Stimulated activated naive B cell treated with anti-CD40 and anti-IgM and Interleukin-4, amounts not matched to agents 10 μg/mL and 1 μg/mL and 100 μg/mL, for 72 hours (primary cell): ENCODE data around the gene CNTNAP5.

Experiments
- ATAC-seq, 2 donors: fragments of 150-1000 bp; cut with Tn5 transposase; replicated peaks; 2 replicates each; pipeline ENCODE4 v1.10.0; 2021; ENCODE audit warnings: moderate library complexity in 1 of 2
- DNase-seq: peaks from one replicate; pipeline ENCODE4 v3.0.0; 2021
- H3K27ac Mint-ChIP-seq: one replicate; pipeline ENCODE4 v1.8.0; 2022; ENCODE audit warnings: mild to moderate bottlenecking, mixed read lengths
- H3K27me3 Mint-ChIP-seq, 2 donors: one replicate each; pipeline ENCODE4 v1.8.0; 2022; ENCODE audit warnings: mixed read lengths in 2 of 2
- H3K36me3 Mint-ChIP-seq, 2 donors: one replicate each; pipeline ENCODE4 v1.8.0; 2022; ENCODE audit warnings: mixed read lengths in 2 of 2, mild to moderate bottlenecking in 1 of 2
- H3K4me1 Mint-ChIP-seq, 2 donors: one replicate each; pipeline ENCODE4 v1.8.0; 2022; ENCODE audit warnings: mixed read lengths in 2 of 2, mild to moderate bottlenecking in 1 of 2
- H3K4me3 Mint-ChIP-seq, 2 donors: one replicate each; pipeline ENCODE4 v1.8.0; 2022; ENCODE audit warnings: mild to moderate bottlenecking in 2 of 2, mixed read lengths in 2 of 2, moderate library complexity in 1 of 2
- H3K9me3 Mint-ChIP-seq, 2 donors: one replicate each; pipeline ENCODE4 v1.8.0; 2022; ENCODE audit warnings: mixed read lengths in 2 of 2, mild to moderate bottlenecking in 1 of 2

Gene CNTNAP5

GRCh38 chr2:124039762-124040291 is 14.7 kb downstream of the CNTNAP5 start:
- Mint-ChIP-seq H3K27me3 (no peaks in the 10 kb centered on the region), H3K36me3 (no peaks in the 10 kb centered on the region), H3K27ac (no peak overlapping the region), H3K4me1 (no peaks in the 10 kb centered on the region), H3K9me3 (peaks cover 0 to 3% of the 10 kb centered on the region in 2 donors), H3K4me3 (no peak overlapping the region)
- ATAC-seq (no peak), DNase-seq (no peak)

DNA sequence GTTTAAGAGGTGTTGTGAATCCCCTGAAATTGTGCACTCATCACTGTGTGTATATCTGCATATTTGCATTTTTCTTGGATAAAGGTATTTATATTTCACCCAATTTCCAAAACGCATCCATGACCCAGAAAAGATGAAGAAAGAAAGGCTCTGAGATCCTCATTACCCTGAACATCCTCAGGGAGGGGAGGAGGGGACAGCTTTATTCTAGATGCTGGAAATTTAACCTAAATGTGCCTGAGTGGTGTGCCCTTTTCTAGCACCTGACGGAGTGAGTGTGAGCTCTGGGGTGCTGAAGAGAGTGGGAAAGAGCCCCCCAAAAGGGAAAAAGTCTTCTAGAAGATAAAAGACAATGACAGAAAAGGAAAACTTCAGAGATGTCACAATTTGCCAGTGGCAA is 20.8 kb downstream of the CNTNAP5 start:
- Mint-ChIP-seq H3K27me3 (no peaks in the 10 kb centered on the region), H3K27ac (no peak overlapping the region), H3K4me1 (no peaks in the 10 kb centered on the region), H3K36me3 (no peaks in the 10 kb centered on the region), H3K9me3 (peaks cover 0 to 2% of the 10 kb centered on the region in 2 donors), H3K4me3 (no peak overlapping the region)
- DNase-seq (no peak), ATAC-seq (no peak)

DNA sequence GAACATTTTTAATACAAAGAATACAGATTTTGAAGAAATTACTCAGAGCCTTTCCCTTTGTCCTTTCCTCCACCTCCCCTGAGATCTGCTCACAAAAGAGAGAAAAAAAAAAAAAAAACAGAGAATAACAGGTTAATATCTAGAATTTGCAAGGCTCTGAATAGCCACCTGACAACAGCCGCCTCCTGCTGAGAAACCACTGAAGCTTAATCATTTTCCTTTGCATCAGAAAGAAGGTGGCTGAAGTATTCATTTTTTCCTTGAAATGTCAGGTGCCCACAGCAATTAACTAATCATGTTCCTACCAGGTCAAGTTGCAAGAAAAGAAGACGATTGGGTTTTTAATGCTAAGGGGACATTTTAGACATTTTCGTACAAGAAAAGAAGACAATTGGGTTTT is 21.2 kb downstream of the CNTNAP5 start:
- DNase-seq: no peak
- Mint-ChIP-seq H3K4me3 (no peak overlapping the region), H3K27me3 (no peaks in the 10 kb centered on the region), H3K36me3 (no peaks in the 10 kb centered on the region), H3K27ac (no peak overlapping the region), H3K4me1 (no peaks in the 10 kb centered on the region), H3K9me3 (peaks cover 0 to 2% of the 10 kb centered on the region in 2 donors)
- no peak for ATAC-seq

GRCh38 chr2:124048102-124048501 is 23.0 kb downstream of the CNTNAP5 start:
- ATAC-seq: no peak
- no peak overlapping the region for H3K27ac Mint-ChIP-seq
- H3K27me3 Mint-ChIP-seq: no peaks in the 10 kb centered on the region
- H3K4me1 Mint-ChIP-seq: no peaks in the 10 kb centered on the region
- DNase-seq: no peak
- no peaks in the 10 kb centered on the region for H3K36me3 Mint-ChIP-seq
- H3K9me3 Mint-ChIP-seq: peaks cover 0 to 2% of the 10 kb centered on the region in 2 donors
- no peak overlapping the region for H3K4me3 Mint-ChIP-seq

DNA sequence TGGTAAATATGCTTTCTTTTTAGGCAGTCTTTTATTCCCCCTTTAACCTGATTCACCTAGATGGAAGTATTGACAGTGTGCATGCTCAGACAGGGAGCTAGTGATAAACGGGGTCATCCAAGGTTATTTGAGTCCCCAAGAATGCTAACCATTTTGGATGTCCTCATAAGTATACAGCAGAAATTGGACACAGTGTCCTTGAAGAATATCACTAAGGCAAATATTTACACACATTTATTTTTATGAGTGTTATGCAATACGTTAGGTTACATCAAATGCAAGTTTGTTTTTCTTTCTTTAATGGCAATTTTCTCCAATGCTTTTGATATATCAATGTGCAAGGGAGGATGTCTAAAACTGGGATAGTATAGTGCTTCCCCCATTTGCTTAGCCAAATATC is 23.6 kb downstream of the CNTNAP5 start:
- no peak overlapping the region for H3K27ac Mint-ChIP-seq
- H3K27me3 Mint-ChIP-seq: no peaks in the 10 kb centered on the region
- ATAC-seq (no peak), DNase-seq (no peak)
- no peak overlapping the region for H3K4me3 Mint-ChIP-seq
- H3K4me1 Mint-ChIP-seq: no peaks in the 10 kb centered on the region
- no peaks in the 10 kb centered on the region for H3K36me3 Mint-ChIP-seq
- H3K9me3 Mint-ChIP-seq: peaks cover 0 to 2% of the 10 kb centered on the region in 2 donors

- H3K36me3 Mint-ChIP-seq: no peaks in the 10 kb centered on the region
- DNase-seq: no peak
- peaks cover 0 to 2% of the 10 kb centered on the region in 2 donors for H3K9me3 Mint-ChIP-seq
- H3K4me1 Mint-ChIP-seq: no peaks in the 10 kb centered on the region
- no peaks in the 10 kb centered on the region for H3K27me3 Mint-ChIP-seq
- ATAC-seq: no peak
- H3K27ac Mint-ChIP-seq: no peak overlapping the region
- no peak overlapping the region for H3K4me3 Mint-ChIP-seq
Measured at GRCh38 chr2:124049136-124049535, 24.0 kb downstream of the CNTNAP5 start.

- Mint-ChIP-seq H3K4me1 (no peaks in the 10 kb centered on the region), H3K27me3 (no peaks in the 10 kb centered on the region), H3K4me3 (no peak overlapping the region), H3K27ac (no peak overlapping the region), H3K9me3 (peaks cover 2 to 6% of the 10 kb centered on the region in 2 donors), H3K36me3 (no peaks in the 10 kb centered on the region)
- DNase-seq: no peak
- ATAC-seq: no peak
Measured at GRCh38 chr2:124050833-124051497, 25.9 kb downstream of the CNTNAP5 start.

- Mint-ChIP-seq H3K36me3 (no peaks in the 10 kb centered on the region), H3K9me3 (peaks cover 0 to 7% of the 10 kb centered on the region in 2 donors)
Measured at GRCh38 chr2:124053796-124054195, 28.7 kb downstream of the CNTNAP5 start.

DNA sequence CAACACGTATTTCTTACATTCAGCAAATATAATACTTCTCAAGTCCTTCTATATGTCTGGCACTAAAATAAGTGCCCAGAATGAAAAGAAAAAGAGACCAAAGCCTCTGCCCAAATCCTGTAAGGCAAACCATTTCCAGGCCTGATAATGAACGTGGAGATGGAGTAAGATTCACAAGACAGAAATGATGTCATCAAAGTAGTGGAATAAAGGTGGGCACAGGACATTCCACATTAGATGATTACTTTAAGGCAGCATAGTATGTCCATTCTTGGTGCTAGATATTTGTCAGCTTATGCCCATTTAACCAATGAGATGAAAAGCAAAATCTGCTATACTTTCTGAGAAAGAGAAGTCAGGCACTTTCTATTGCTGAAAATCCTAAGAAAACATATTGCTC is 38.5 kb downstream of the CNTNAP5 start:
- H3K27me3 Mint-ChIP-seq: no peaks in the 10 kb centered on the region
- H3K4me1 Mint-ChIP-seq: no peaks in the 10 kb centered on the region
- H3K9me3 Mint-ChIP-seq: peaks cover 0 to 2% of the 10 kb centered on the region in 2 donors
- no peaks in the 10 kb centered on the region for H3K36me3 Mint-ChIP-seq
- no peak for ATAC-seq
- DNase-seq: no peak
- no peak overlapping the region for H3K27ac Mint-ChIP-seq
- no peak overlapping the region for H3K4me3 Mint-ChIP-seq

More at GRCh38 chr2:124053796-124054195, 28.7 kb downstream of the CNTNAP5 start:
- Mint-ChIP-seq H3K4me1 (no peaks in the 10 kb centered on the region), H3K27ac (no peak overlapping the region), H3K27me3 (no peaks in the 10 kb centered on the region), H3K4me3 (no peak overlapping the region)
- no peak for DNase-seq
- no peak for ATAC-seq

- H3K27me3 Mint-ChIP-seq: no peaks in the 10 kb centered on the region
- H3K27ac Mint-ChIP-seq: no peak overlapping the region
- H3K4me3 Mint-ChIP-seq: no peak overlapping the region
- peaks cover 2 to 4% of the 10 kb centered on the region in 2 donors for H3K9me3 Mint-ChIP-seq
- DNase-seq (no peak), ATAC-seq (no peak)
- no peaks in the 10 kb centered on the region for H3K36me3 Mint-ChIP-seq
- no peaks in the 10 kb centered on the region for H3K4me1 Mint-ChIP-seq
Measured at GRCh38 chr2:124065636-124066035, 40.5 kb downstream of the CNTNAP5 start.

- H3K4me1 Mint-ChIP-seq: no peaks in the 10 kb centered on the region
- ATAC-seq (no peak), DNase-seq (no peak)
- no peaks in the 10 kb centered on the region for H3K27me3 Mint-ChIP-seq
- H3K27ac Mint-ChIP-seq: no peak overlapping the region
- H3K9me3 Mint-ChIP-seq: peaks cover 2 to 4% of the 10 kb centered on the region in 2 donors
- no peak overlapping the region for H3K4me3 Mint-ChIP-seq
- no peaks in the 10 kb centered on the region for H3K36me3 Mint-ChIP-seq
Measured at GRCh38 chr2:124066776-124067175, 41.7 kb downstream of the CNTNAP5 start.

DNA sequence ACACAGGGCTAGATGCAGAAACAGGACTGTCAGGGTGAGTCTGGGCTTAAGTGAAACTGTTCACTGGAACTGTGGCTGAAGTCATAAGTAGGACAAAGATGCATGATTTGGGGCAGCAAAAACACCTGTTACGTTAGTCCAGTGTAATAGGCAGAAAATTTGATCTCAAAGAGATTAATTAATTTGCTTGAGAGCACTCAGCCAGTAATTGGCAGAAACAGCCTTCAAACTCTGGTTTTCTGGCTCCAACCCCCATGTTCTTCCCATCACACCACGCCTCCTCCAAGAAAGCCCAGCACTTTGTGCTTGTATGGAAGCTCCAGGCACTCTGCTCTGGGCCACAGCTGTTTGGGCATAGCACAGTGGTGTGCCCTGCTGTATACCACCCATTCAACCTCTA is 54.0 kb downstream of the CNTNAP5 start:
- DNase-seq: no peak
- H3K36me3 Mint-ChIP-seq: no peaks in the 10 kb centered on the region
- H3K4me3 Mint-ChIP-seq: no peak overlapping the region
- no peak for ATAC-seq
- H3K27me3 Mint-ChIP-seq: no peaks in the 10 kb centered on the region
- H3K4me1 Mint-ChIP-seq: no peaks in the 10 kb centered on the region
- no peaks in the 10 kb centered on the region for H3K9me3 Mint-ChIP-seq
- no peak overlapping the region for H3K27ac Mint-ChIP-seq

DNA sequence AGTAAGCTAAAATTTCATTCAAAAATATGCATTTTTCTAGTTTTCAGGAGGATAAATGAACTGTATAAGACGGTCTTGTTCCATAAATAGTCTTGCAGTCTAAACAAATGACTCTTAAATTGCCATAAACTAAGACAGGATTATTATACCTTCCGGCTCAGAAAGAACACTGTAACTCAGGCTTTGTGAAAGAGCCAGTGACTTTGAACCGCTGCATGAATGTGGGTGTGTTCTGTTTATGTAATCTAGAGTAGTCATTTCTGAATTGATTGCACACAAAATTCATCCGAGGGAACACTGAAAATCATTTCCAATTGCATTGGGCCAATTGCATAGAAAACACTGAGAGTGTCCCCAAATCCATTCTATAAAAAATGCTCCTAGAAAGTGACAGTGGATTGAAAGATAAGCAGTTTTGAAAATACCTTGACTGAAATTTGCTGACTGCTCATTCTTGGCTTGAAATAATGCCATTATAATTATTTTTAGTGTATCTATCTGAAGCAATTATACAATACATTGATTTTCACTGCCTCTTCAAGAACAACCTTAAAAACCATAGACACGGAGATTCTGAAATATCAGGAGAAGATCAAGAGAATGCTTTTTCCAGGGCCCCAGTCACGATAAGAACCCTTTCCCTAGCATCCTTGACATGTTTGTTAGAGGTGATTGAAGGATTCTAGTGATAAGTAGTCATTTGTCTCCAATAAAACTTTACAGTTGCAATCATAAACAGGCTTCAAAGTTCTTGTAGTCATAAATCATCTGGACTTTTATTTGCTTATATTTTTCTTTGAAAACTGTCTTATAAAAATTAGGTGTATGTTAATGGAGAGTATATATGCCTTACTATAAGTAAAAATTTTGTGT is 55.4 kb downstream of the CNTNAP5 start:
- Mint-ChIP-seq H3K27me3 (no peaks in the 10 kb centered on the region), H3K4me1 (no peaks in the 10 kb centered on the region), H3K9me3 (peaks cover 1 to 3% of the 10 kb centered on the region in 2 donors), H3K27ac (no peak overlapping the region), H3K4me3 (no peak overlapping the region), H3K36me3 (no peaks in the 10 kb centered on the region)
- ATAC-seq: no peak
- DNase-seq: no peak

DNA sequence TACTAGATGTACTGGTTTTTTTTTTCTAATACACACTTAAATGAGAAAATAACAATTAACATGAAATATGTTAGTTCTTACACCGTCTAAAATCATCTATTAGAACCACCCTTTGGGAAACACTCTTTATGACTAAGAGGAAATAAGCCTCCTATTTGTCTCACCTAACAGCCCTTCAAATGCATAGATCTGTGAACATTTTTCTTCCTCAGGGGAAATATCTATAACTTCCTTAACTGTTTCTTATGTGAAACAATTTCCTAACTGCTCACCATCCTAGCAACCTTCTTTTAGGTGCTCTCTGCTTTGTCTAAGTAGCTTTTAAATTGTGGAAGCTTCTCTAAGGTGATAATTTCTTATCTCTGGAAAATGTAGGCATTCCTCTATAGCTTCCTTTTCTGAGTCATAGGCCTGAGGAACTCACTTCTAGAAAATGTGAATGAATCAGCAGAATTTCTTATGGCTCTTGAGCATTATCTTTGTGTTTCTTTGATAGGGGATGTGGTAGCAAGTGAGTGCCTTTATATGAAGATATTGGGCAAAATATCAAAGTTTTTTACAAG is 56.1 kb downstream of the CNTNAP5 start:
- no peaks in the 10 kb centered on the region for H3K36me3 Mint-ChIP-seq
- H3K27me3 Mint-ChIP-seq: no peaks in the 10 kb centered on the region
- no peaks in the 10 kb centered on the region for H3K4me1 Mint-ChIP-seq
- ATAC-seq (no peak), DNase-seq (no peak)
- no peak overlapping the region for H3K27ac Mint-ChIP-seq
- no peak overlapping the region for H3K4me3 Mint-ChIP-seq
- peaks cover 1 to 4% of the 10 kb centered on the region in 2 donors for H3K9me3 Mint-ChIP-seq
